H1 (cell line): ENCODE measurements around the gene AUH. TPM values are rescaled to one million over a fixed set of nuclear protein-coding genes. Genes with fewer than 3 reads are reported as not detected.

ENCODE experiments used
- CTCF ChIA-PET: fragments of 300-600 bp; sonication (Branson Sonifier 250); formaldehyde crosslinking; loops from one replicate; lab custom pipeline; 2021; ENCODE audit not compliant: partially characterized antibody; lab: Charles Lee
- POLR2A ChIA-PET: fragments of 300-600 bp; sonication (Branson Sonifier 250); formaldehyde crosslinking; loops from one replicate; lab custom pipeline; 2021; ENCODE audit warnings: inconsistent platforms; ENCODE audit not compliant: partially characterized antibody; lab: Charles Lee
- DNase-seq, 2 experiments: peaks; one replicate each; pipeline versions ENCODE4 v3.0.0 to v3.0.0-alpha.2; 2010 to 2022; ENCODE audit warnings: low spot score in 2 of 2, low read depth in 1 of 2, mixed read lengths in 1 of 2
- FAIRE-seq: peaks from 2 replicates; lab custom pipeline; 2011; peaks lifted over from hg19 to GRCh38; lab: Jason Lieb, UNC
- H2AFZ ChIP-seq: 2 replicates; pipeline ENCODE4 v1.8.1; 2012; ENCODE audit warnings: low read length, inconsistent platforms
- H2AK5ac ChIP-seq: 2 replicates; pipeline ENCODE4 v1.6.1; 2013; ENCODE audit warnings: low read depth, low read length
- H2BK120ac ChIP-seq: replicated peaks from 2 replicates; pipeline ENCODE3; 2013; ENCODE audit warnings: low read depth, low read length, inconsistent platforms
- H2BK12ac ChIP-seq: 2 replicates; pipeline ENCODE4 v1.6.1; 2013; ENCODE audit warnings: low read depth, low read length
- H2BK15ac ChIP-seq: 2 replicates; pipeline ENCODE4 v1.6.1; 2013; ENCODE audit warnings: low read length
- H2BK20ac ChIP-seq: 2 replicates; pipeline ENCODE4 v1.6.1; 2013; ENCODE audit warnings: low read length
- H2BK5ac ChIP-seq: 2 replicates; pipeline ENCODE4 v1.6.1; 2013; ENCODE audit warnings: low read depth, low read length
- H3K14ac ChIP-seq: 2 replicates; pipeline ENCODE4 v1.6.1; 2013; ENCODE audit warnings: inconsistent platforms; ENCODE audit not compliant: insufficient read length
- H3K18ac ChIP-seq: 2 replicates; pipeline ENCODE4 v1.6.1; 2013; ENCODE audit warnings: low read length; ENCODE audit errors: extremely low read depth
- H3K23ac ChIP-seq: 2 replicates; pipeline ENCODE4 v1.6.1; 2013; ENCODE audit warnings: inconsistent platforms; ENCODE audit not compliant: insufficient read length
- H3K23me2 ChIP-seq: 2 replicates; pipeline ENCODE4 v1.6.1; 2013; ENCODE audit warnings: low read depth, low read length
- H3K27ac ChIP-seq: 2 replicates; pipeline ENCODE4 v1.6.1; 2011; ENCODE audit warnings: low read depth, low read length, inconsistent platforms
- H3K27me3 ChIP-seq, 4 experiments: replicated peaks in 1 of 4; 1 replicate in 1 of 4; 2 replicates in 3 of 4; pipeline versions ENCODE4 v1.6.1 to v1.8.1; 2011 to 2013; ENCODE audit warnings: low read length in 3 of 4, mild to moderate bottlenecking in 3 of 4, inconsistent platforms in 2 of 4, mixed read lengths in 2 of 4, moderate library complexity in 1 of 4; ENCODE audit not compliant: control insufficient read depth in 3 of 4, insufficient read depth in 3 of 4; ENCODE audit errors: extremely low read depth in 1 of 4
- H3K36me3 ChIP-seq, 4 experiments: 2 replicates each; pipeline versions ENCODE4 v1.6.1 to v1.8.1; 2011 to 2013; ENCODE audit warnings: mild to moderate bottlenecking in 4 of 4, low read length in 3 of 4, moderate library complexity in 2 of 4, control low read depth in 1 of 4, inconsistent platforms in 1 of 4; ENCODE audit not compliant: insufficient read depth in 4 of 4, control insufficient read depth in 2 of 4
- H3K4ac ChIP-seq: replicated peaks from 2 replicates; pipeline ENCODE3; 2013; ENCODE audit warnings: low read length, low read depth, mixed read lengths, inconsistent platforms; ENCODE audit not compliant: insufficient read length
- H3K4me1 ChIP-seq, 4 experiments: replicated peaks in 1 of 4; 1 replicate in 1 of 4; 2 replicates in 3 of 4; pipeline versions ENCODE4 v1.6.1 to v1.8.1; 2011 to 2013; ENCODE audit warnings: low read length in 3 of 4, inconsistent platforms in 2 of 4, mixed read lengths in 1 of 4; ENCODE audit not compliant: insufficient read depth in 4 of 4, control insufficient read depth in 3 of 4
- H3K4me2 ChIP-seq, 2 experiments: 2 replicates each; pipeline versions ENCODE4 v1.6.1 to v1.8.1; 2011 to 2013; ENCODE audit warnings: low read depth in 2 of 2, low read length in 2 of 2, control low read depth in 1 of 2, inconsistent platforms in 1 of 2, mild to moderate bottlenecking in 1 of 2; ENCODE audit not compliant: insufficient read depth in 1 of 2
- H3K4me3 ChIP-seq, 4 experiments: fragments of 200-600, 300-600 bp in 1 of 4; sonication (generic), shearing (Covaris generic), sonication (Bioruptor Twin) in 1 of 4; 2 replicates each; pipeline versions ENCODE4 v1.5.1 to v1.8.1; 2011 to 2016; ENCODE audit warnings: low read length in 4 of 4, low read depth in 3 of 4, control low read depth in 2 of 4, inconsistent platforms in 2 of 4, mild to moderate bottlenecking in 2 of 4, mixed read lengths in 1 of 4, moderate library complexity in 1 of 4; ENCODE audit not compliant: insufficient read depth in 2 of 4; ENCODE audit errors: extremely low read depth in 1 of 4
- H3K56ac ChIP-seq: replicated peaks from 2 replicates; pipeline ENCODE3; 2013; ENCODE audit warnings: low read depth, mild to moderate bottlenecking, mixed read lengths, low read length, inconsistent platforms; ENCODE audit not compliant: insufficient read length
- H3K79me1 ChIP-seq: 2 replicates; pipeline ENCODE4 v1.6.1; 2013; ENCODE audit warnings: low read depth, low read length, control low read depth
- H3K79me2 ChIP-seq, 2 experiments: 2 replicates each; pipeline versions ENCODE4 v1.6.1 to v1.8.1; 2012 to 2013; ENCODE audit warnings: low read length in 2 of 2, mild to moderate bottlenecking in 2 of 2, inconsistent platforms in 1 of 2; ENCODE audit not compliant: insufficient read depth in 2 of 2, control insufficient read depth in 1 of 2
- H3K9ac ChIP-seq, 4 experiments: replicated peaks in 1 of 4; 1 replicate in 1 of 4; 2 replicates in 3 of 4; pipeline versions ENCODE4 v1.6.1 to v1.8.1; 2011 to 2013; ENCODE audit warnings: low read depth in 3 of 4, low read length in 3 of 4, control low read depth in 2 of 4, mild to moderate bottlenecking in 2 of 4, moderate library complexity in 2 of 4, inconsistent platforms in 1 of 4; ENCODE audit errors: extremely low read depth in 1 of 4
- H3K9me3 ChIP-seq, 2 experiments: 2 replicates each; pipeline versions ENCODE4 v1.6.1 to v1.8.1; 2012 to 2013; ENCODE audit warnings: mild to moderate bottlenecking in 2 of 2, moderate library complexity in 2 of 2, control low read depth in 1 of 2, inconsistent platforms in 1 of 2, low read depth in 1 of 2, low read length in 1 of 2, mixed read lengths in 1 of 2; ENCODE audit not compliant: insufficient read depth in 2 of 2
- H4K20me1 ChIP-seq, 2 experiments: replicated peaks in 1 of 2; 2 replicates each; pipeline versions ENCODE3 to v1.8.1; 2011 to 2013; ENCODE audit warnings: inconsistent platforms in 2 of 2, low read length in 2 of 2, mild to moderate bottlenecking in 1 of 2; ENCODE audit not compliant: insufficient read depth in 2 of 2, control insufficient read depth in 1 of 2
- H4K5ac ChIP-seq: 2 replicates; pipeline ENCODE4 v1.6.1; 2013; ENCODE audit warnings: low read length, low read depth, mixed read lengths, inconsistent platforms; ENCODE audit not compliant: insufficient read length
- H4K8ac ChIP-seq: 2 replicates; pipeline ENCODE4 v1.8.0; 2013; ENCODE audit warnings: mild to moderate bottlenecking, moderate library complexity, low read length, inconsistent platforms; ENCODE audit not compliant: insufficient read depth; ENCODE audit errors: extremely low read depth
- H4K91ac ChIP-seq: replicated peaks from 2 replicates; pipeline ENCODE3; 2013; ENCODE audit warnings: low read length, mixed read lengths, inconsistent platforms; ENCODE audit not compliant: insufficient read length
- ASH2L ChIP-seq: fragments of 200-600, 300-600 bp; sonication (generic); IDR thresholded peaks from one replicate; pipeline ENCODE4 v1.7.1; 2017; ENCODE audit warnings: low read length
- CREB1 ChIP-seq: IDR thresholded peaks from 2 replicates; pipeline ENCODE4 v1.6.1; 2012; ENCODE audit warnings: inconsistent platforms
- EP300 ChIP-seq, 2 experiments: IDR thresholded peaks; 1 replicate in 1 of 2; 2 replicates in 1 of 2; pipeline ENCODE4 v1.6.1; 2011 to 2012; ENCODE audit warnings: low read depth in 2 of 2, low read length in 2 of 2, mild to moderate bottlenecking in 2 of 2, borderline replicate concordance in 1 of 2, inconsistent platforms in 1 of 2, moderate library complexity in 1 of 2
- GTF2F1 ChIP-seq: IDR thresholded peaks from 2 replicates; pipeline ENCODE4 v1.6.1; 2012; ENCODE audit warnings: low read depth, low read length, improper control_type of control experiment, borderline replicate concordance
- JUND ChIP-seq: IDR thresholded peaks from 2 replicates; pipeline ENCODE4 v1.6.1; 2011; ENCODE audit warnings: mild to moderate bottlenecking, improper control_type of control experiment, low read length
- NRF1 ChIP-seq: IDR thresholded peaks from 2 replicates; pipeline ENCODE4 v1.6.1; 2011; ENCODE audit warnings: mild to moderate bottlenecking, low read depth, low read length, improper control_type of control experiment
- PHF8 ChIP-seq: fragments of 200-600 bp; sonication (generic); conservative IDR thresholded peaks from 2 replicates; pipeline ENCODE4 v1.7.1; 2012; ENCODE audit warnings: low read depth, mild to moderate bottlenecking, inconsistent platforms, low read length, moderate library complexity
- POLR2AphosphoS5 ChIP-seq: IDR thresholded peaks from 2 replicates; pipeline ENCODE4 v1.6.1; 2011; ENCODE audit warnings: low read depth, low read length
- RAD21 ChIP-seq, 2 experiments: IDR thresholded peaks in 1 of 2; conservative IDR thresholded peaks in 1 of 2; 2 replicates each; pipeline ENCODE4 v1.6.1; 2011; ENCODE audit warnings: low read depth in 2 of 2, low read length in 2 of 2, improper control_type of control experiment in 1 of 2, inconsistent platforms in 1 of 2, mild to moderate bottlenecking in 1 of 2, moderate library complexity in 1 of 2
- RBBP5 ChIP-seq: IDR thresholded peaks from 2 replicates; pipeline ENCODE4 v1.7.1; 2012; ENCODE audit warnings: low read depth, mild to moderate bottlenecking, inconsistent platforms, low read length, moderate library complexity, borderline replicate concordance
- SUZ12 ChIP-seq: fragments of 200-600 bp; sonication (generic); IDR thresholded peaks from 2 replicates; pipeline ENCODE4 v1.6.1; 2012; ENCODE audit warnings: mild to moderate bottlenecking, inconsistent platforms, low read length, moderate library complexity, mixed read lengths
- TBP ChIP-seq: IDR thresholded peaks from 2 replicates; pipeline ENCODE4 v1.6.1; 2011; ENCODE audit warnings: low read depth, low read length, improper control_type of control experiment
- TCF12 ChIP-seq: IDR thresholded peaks from 2 replicates; pipeline ENCODE4 v1.6.1; 2011; ENCODE audit warnings: low read depth, mild to moderate bottlenecking, low read length
- YY1 ChIP-seq: IDR thresholded peaks from 2 replicates; pipeline ENCODE4 v1.6.1; 2011; ENCODE audit warnings: low read depth, mild to moderate bottlenecking, low read length
- WGBS, 2 experiments: shearing (Covaris generic) in 1 of 2; methylation state at CpG; one replicate each; pipeline versions ENCODE4 v1.1.6 to v1.1.7; 2013 to 2015; ENCODE audit warnings: low lambda C conversion rate in 2 of 2, mixed read lengths in 2 of 2, inconsistent platforms in 1 of 2, low coverage in 1 of 2, missing lambda C conversion rate in 1 of 2; ENCODE audit not compliant: insufficient replicate concordance in 2 of 2, insufficient coverage in 1 of 2, insufficient read length in 1 of 2; ENCODE audit errors: extremely low coverage in 1 of 2, missing lambda C conversion rate in 1 of 2; 5-methylcytosine and 5-hydroxymethylcytosine counted together
- polyA plus RNA-seq, 7 experiments: library from polyadenylated mRNA; depleted of rRNA in 3 of 7; stranded (reverse) in 5 of 7; unstranded in 2 of 7; fragments of >200 nt in 5 of 7; fragments of 200-250 nt in 2 of 7; gene quantifications; 1 replicate in 5 of 7; 2 replicates in 1 of 7; 4 replicates in 1 of 7; pipeline versions ENCODE4 v1.2.1 to v1.2.3, GENCODE V29; 2011 to 2013; ENCODE audit warnings: missing spikeins in 2 of 7, mixed read lengths in 2 of 7
- total RNA-seq: library from RNA; stranded (reverse); fragmentation: NEBNext Ultra II Directional; extraction: Animal tissue kit (Norgen Biotek cat#: 25700); gene quantifications from 2 replicates; pipeline ENCODE4 v1.2.1, GENCODE V29; 2021

AUH gene
- total and polyA plus RNA-seq, 2 of the 8 experiments (the other 6 are each of a cell fraction or from before 2014, with no cell fraction given): 5.8 to 21.9 TPM

DNA sequence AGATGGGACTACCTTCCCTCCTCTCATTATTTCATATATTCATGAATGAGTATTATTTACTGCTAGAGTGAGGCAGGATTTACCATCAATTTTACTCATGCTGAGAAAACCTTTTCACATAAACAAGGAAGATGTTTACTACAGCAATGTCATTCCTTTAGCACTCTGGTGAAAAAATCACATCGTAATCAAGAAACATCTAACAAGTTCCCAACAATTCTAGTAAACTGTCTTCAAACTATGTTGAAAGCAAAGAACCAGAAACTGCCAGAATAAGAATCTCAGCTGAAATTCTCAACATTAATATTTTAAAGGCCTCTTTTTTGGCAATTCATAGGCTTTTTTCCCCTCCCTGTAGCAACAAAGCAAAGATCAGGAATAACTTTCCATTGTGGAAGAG lies 28.2 kb downstream of the AUH start:
- Histone ChIP-seq H4K91ac (no peak overlapping the region), H3K27me3 (no peaks in the 10 kb centered on the region), H3K36me3 (no peaks in the 10 kb centered on the region; a peak in 1 of 8 replicates), H3K4ac (no peak overlapping the region), H4K5ac (no peak overlapping the region), H4K8ac (no peak overlapping the region), H3K4me1 (no peaks in the 10 kb centered on the region), H3K9ac (no peak overlapping the region), H4K20me1 (no peaks in the 10 kb centered on the region), H3K14ac (no peak overlapping the region), H3K23ac (no peak overlapping the region), H2BK20ac (no peak overlapping the region), H3K56ac (no peak overlapping the region), H3K23me2 (no peaks in the 10 kb centered on the region), H3K79me1 (no peaks in the 10 kb centered on the region), H3K79me2 (no peaks in the 10 kb centered on the region; a peak in 1 of 4 replicates), H3K4me3 (no peak overlapping the region), H3K4me2 (no peak overlapping the region), H2BK12ac (no peak overlapping the region), H3K27ac (no peak overlapping the region), H2AFZ (no peak overlapping the region), H2AK5ac (no peak overlapping the region), H2BK5ac (no peak overlapping the region), H2BK15ac (no peak overlapping the region), H3K18ac (no peak overlapping the region), H2BK120ac (no peak overlapping the region), H3K9me3 (no peaks in the 10 kb centered on the region)
- TF ChIP-seq JUND (no peak), NRF1 (no peak), POLR2AphosphoS5 (no peak), PHF8 (no peak), YY1 (no peak), RBBP5 (no peak), EP300 (IDR thresholded peaks at IDR 0.05; ENCODE audit: borderline replicate concordance in 1 of 2, low read depth in 2 of 2, low read length in 2 of 2) (no peak), TBP (no peak), GTF2F1 (no peak), ASH2L (no peak), TCF12 (no peak), RAD21 (IDR thresholded peaks at IDR 0.05 in 1 of 2, conservative IDR thresholded peaks at IDR 0.05 in 1 of 2; ENCODE audit: low read depth in 2 of 2, low read length in 2 of 2) (no peak), CREB1 (no peak), SUZ12 (no peak)
- 100% methylated on average over 1 of the region's 1 CpG; no CpG with 5 or more reads in 1 of the 2 experiments for WGBS, 2 experiments
- FAIRE-seq (no peak), DNase-seq (no peak)
- ChIA-PET CTCF (no interaction called here), POLR2A (no interaction called here)
